Measurements from ENCODE around the gene NMNAT2.

DNA sequence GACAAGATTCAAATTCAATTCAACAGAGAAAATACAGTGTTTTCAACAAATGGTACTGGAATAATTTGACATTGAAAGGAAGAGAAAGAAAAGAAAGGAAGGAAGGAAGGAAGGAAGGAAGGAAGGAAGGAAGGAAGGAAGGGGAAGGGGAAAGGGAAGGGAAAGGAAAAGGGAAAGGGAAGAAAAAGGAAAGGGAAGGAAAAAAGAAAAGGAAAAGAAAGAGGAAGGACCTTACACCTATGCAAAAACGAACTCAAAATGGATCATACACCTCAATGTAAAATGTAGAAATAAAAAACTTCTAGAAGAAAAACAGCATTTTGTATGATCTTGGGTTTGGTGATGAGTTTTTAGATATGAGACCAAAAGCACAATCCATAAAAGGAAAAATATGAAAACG lies 19.9 kb upstream of the NMNAT2 start:
- no peak for TF ChIP-seq EZH2 (IDR thresholded peaks at IDR 0.05; ENCODE audit: insufficient read depth, poor library complexity, severe bottlenecking)
- TF ChIP-seq EZH2phosphoT487 (IDR thresholded peaks at IDR 0.05; ENCODE audit: insufficient read depth, low read depth): no peak

All from GM23248 (cell line).